Epithelial cell of esophagus (primary cell): Measurements from ENCODE around the gene MAML3.

Experiments
- DNase-seq: peaks from one replicate; pipeline ENCODE4 v3.0.0; 2010; ENCODE audit warnings: low read depth
- H3K4me3 ChIP-seq: 2 replicates; pipeline ENCODE4 v1.5.1; 2011; ENCODE audit warnings: mild to moderate bottlenecking, low read length, control low read depth
- CTCF ChIP-seq: IDR thresholded peaks from 2 replicates; pipeline ENCODE4 v1.5.1; 2011; ENCODE audit warnings: low read depth, mild to moderate bottlenecking, low read length, control low read depth, inconsistent platforms; ENCODE audit not compliant: insufficient read depth; ENCODE audit errors: missing control alignments

The MAML3 gene

GRCh38 chr4:139774759-139775487, 379.1 kb downstream of the MAML3 start:
- TF ChIP-seq CTCF = no peak
- no peak overlapping the region for H3K4me3 ChIP-seq

GRCh38 chr4:139773560-139774318, 380.2 kb downstream of the MAML3 start:
- H3K4me3 ChIP-seq = no peak overlapping the region
- TF ChIP-seq CTCF = no peak
- DNase-seq = no peak

More at GRCh38 chr4:139774759-139775487, 379.1 kb downstream of the MAML3 start:
- no peak for DNase-seq

- H3K4me3 ChIP-seq = no peak overlapping the region
- no peak for TF ChIP-seq CTCF
- no peak for DNase-seq
These were observed 383.6 kb downstream of the MAML3 start for GRCh38 chr4:139770361-139770760.

GRCh38 chr4:139769364-139769763, 384.6 kb downstream of the MAML3 start:
- no peak overlapping the region for H3K4me3 ChIP-seq
- no peak for TF ChIP-seq CTCF
- no peak for DNase-seq

- DNase-seq = peak; percentile 16
- no peak overlapping the region for H3K4me3 ChIP-seq
- TF ChIP-seq CTCF = peak; percentile 25
These were observed 385.1 kb downstream of the MAML3 start for GRCh38 chr4:139768896-139769295.

- no peak overlapping the region for H3K4me3 ChIP-seq
- TF ChIP-seq CTCF = no peak
- no peak for DNase-seq
These were observed 385.6 kb downstream of the MAML3 start for GRCh38 chr4:139768366-139768765.
